HCT116 (cell line): ENCODE results near the gene MAPK1. TPM values are rescaled to one million over a fixed set of nuclear protein-coding genes. Genes with fewer than 3 reads are reported as not detected.

Source experiments
- ATAC-seq: fragments of 200-7000 bp; cut with Tn5 transposase; 2 replicates; pipeline ENCODE4 v1.9.1; 2020; ENCODE audit warnings: mild to moderate bottlenecking, moderate library complexity
- BruUV-seq: library from RNA; stranded (reverse); fragments of 400-500 nt; replicated peaks from 2 replicates; lab custom pipeline; 2021; lab: Mats Ljungman, UMichigan
- CTCF ChIA-PET: fragments of 300-600 bp; sonication (Branson Sonifier 250); formaldehyde crosslinking; loops from one replicate; lab custom pipeline; 2021; ENCODE audit warnings: antibody characterized with exemption; lab: Charles Lee
- POLR2A ChIA-PET: fragments of 300-600, 350-600 bp; sonication (Branson Sonifier 250); formaldehyde crosslinking; loops from one replicate; lab custom pipeline; 2021; ENCODE audit warnings: antibody characterized with exemption; lab: Charles Lee
- RAD21 ChIA-PET, 2 experiments: fragments of 300-600 bp; sonication (Branson Sonifier 250); formaldehyde crosslinking; loops; one replicate each; lab custom pipeline; 2023; ENCODE audit warnings: low total read pairs in 2 of 2; ENCODE audit not compliant: uncharacterized antibody in 2 of 2, unreplicated experiment in 2 of 2, low non-redundant PET in 1 of 2; lab: Charles Lee
- DNase-seq: peaks from one replicate; pipeline ENCODE4 v3.0.0-alpha.2; 2010; ENCODE audit warnings: low read depth, low spot score
- H2AFZ ChIP-seq: fragments of 200-600 bp; shearing (Covaris generic), sonication (generic); 2 replicates; pipeline ENCODE4 v1.6.1; 2017; ENCODE audit warnings: low read depth, mixed run types, mixed read lengths, antibody characterized with exemption, low read length; ENCODE audit not compliant: poor library complexity, severe bottlenecking
- H3K27ac ChIP-seq: 2 replicates; pipeline ENCODE4 v1.5.1; 2012; ENCODE audit warnings: low read depth, low read length
- H3K27me3 ChIP-seq: fragments of 200-600 bp; sonication (generic); 2 replicates; pipeline ENCODE4 v1.6.1; 2016; ENCODE audit warnings: mixed run types, low read length, mixed read lengths; ENCODE audit not compliant: insufficient read depth
- H3K36me3 ChIP-seq, 2 experiments: fragments of 200-500 bp in 1 of 2; fragments of 200-600 bp in 1 of 2; sonication (Bioruptor generic) in 1 of 2; sonication (generic) in 1 of 2; 2 replicates each; pipeline versions ENCODE4 v1.5.1 to v1.6.1; 2014 to 2016; ENCODE audit warnings: low read length in 2 of 2, inconsistent platforms in 1 of 2, mixed read lengths in 1 of 2, mixed run types in 1 of 2; ENCODE audit not compliant: insufficient read depth in 2 of 2, control insufficient read depth in 1 of 2
- H3K4me1 ChIP-seq, 2 experiments: fragments of 200-600 bp in 1 of 2; sonication (generic) in 1 of 2; 2 replicates each; pipeline versions ENCODE4 v1.5.1 to v1.6.1; 2012 to 2017; ENCODE audit warnings: low read length in 2 of 2, inconsistent platforms in 1 of 2, mild to moderate bottlenecking in 1 of 2, mixed read lengths in 1 of 2, mixed run types in 1 of 2, moderate library complexity in 1 of 2; ENCODE audit not compliant: insufficient read depth in 2 of 2, control insufficient read depth in 1 of 2
- H3K4me2 ChIP-seq: fragments of 200-600 bp; sonication (generic); 2 replicates; pipeline ENCODE4 v1.6.1; 2017; ENCODE audit warnings: mixed run types, low read length, mixed read lengths
- H3K4me3 ChIP-seq, 2 experiments: fragments of 200-600 bp in 1 of 2; sonication (generic) in 1 of 2; replicated peaks in 1 of 2; 2 replicates each; pipeline ENCODE4 v1.5.1; 2011 to 2016; ENCODE audit warnings: low read length in 2 of 2, control low read depth in 1 of 2, low read depth in 1 of 2, mild to moderate bottlenecking in 1 of 2, mixed read lengths in 1 of 2, mixed run types in 1 of 2
- H3K79me2 ChIP-seq: fragments of 200-600 bp; sonication (generic); 2 replicates; pipeline ENCODE4 v1.6.1; 2017; ENCODE audit warnings: mild to moderate bottlenecking, mixed run types, low read length, moderate library complexity, mixed read lengths; ENCODE audit not compliant: insufficient read depth
- H3K9ac ChIP-seq: fragments of 200-600 bp; sonication (generic); 2 replicates; pipeline ENCODE4 v1.6.1; 2016; ENCODE audit warnings: low read length, mixed read lengths
- H3K9me2 ChIP-seq: fragments of 200-600 bp; sonication (generic), shearing (Covaris generic); 2 replicates; pipeline ENCODE4 v1.6.1; 2017; ENCODE audit warnings: mixed run types, mild to moderate bottlenecking, moderate library complexity; ENCODE audit not compliant: insufficient read depth
- H3K9me3 ChIP-seq, 2 experiments: fragments of 200-500 bp in 1 of 2; fragments of 200-600 bp in 1 of 2; sonication (Bioruptor generic) in 1 of 2; sonication (generic) in 1 of 2; 2 replicates each; pipeline ENCODE4 v1.6.1; 2014 to 2017; ENCODE audit warnings: low read length in 2 of 2, mixed read lengths in 2 of 2, inconsistent platforms in 1 of 2, low read depth in 1 of 2, mild to moderate bottlenecking in 1 of 2, mixed run types in 1 of 2, moderate library complexity in 1 of 2; ENCODE audit not compliant: control insufficient read depth in 1 of 2, insufficient read depth in 1 of 2
- H4K20me1 ChIP-seq: fragments of 200-600 bp; sonication (generic), shearing (Covaris generic); 2 replicates; pipeline ENCODE4 v1.6.1; 2017; ENCODE audit warnings: mixed run types, mild to moderate bottlenecking, moderate library complexity; ENCODE audit not compliant: insufficient read depth
- CBX3 ChIP-seq: IDR thresholded peaks from 2 replicates; pipeline ENCODE4 v1.6.1; 2012; ENCODE audit warnings: low read depth
- ELF1 ChIP-seq: IDR thresholded peaks from 2 replicates; pipeline ENCODE4 v1.6.1; 2012; ENCODE audit warnings: low read depth, borderline replicate concordance
- EZH2phosphoT487 ChIP-seq: fragments of 200-600 bp; IDR thresholded peaks from 2 replicates; pipeline ENCODE4 v1.6.1; 2018; ENCODE audit warnings: antibody characterized with exemption, borderline replicate concordance
- FOSL1 ChIP-seq: IDR thresholded peaks from 2 replicates; pipeline ENCODE4 v1.6.1; 2012; ENCODE audit warnings: low read depth
- JUND ChIP-seq: IDR thresholded peaks from 2 replicates; pipeline ENCODE4 v1.6.1; 2012
- RAD21 ChIP-seq: IDR thresholded peaks from 2 replicates; pipeline ENCODE4 v1.6.1; 2012; ENCODE audit warnings: low read depth, mild to moderate bottlenecking
- SIN3A ChIP-seq: IDR thresholded peaks from 2 replicates; pipeline ENCODE4 v1.6.1; 2012; ENCODE audit warnings: low read depth
- TCF7L2 ChIP-seq: IDR thresholded peaks from 2 replicates; pipeline ENCODE4 v1.7.0; 2011; ENCODE audit warnings: borderline replicate concordance, inconsistent platforms; ENCODE audit not compliant: insufficient read depth, insufficient read length; ENCODE audit errors: extremely low read depth
- YY1 ChIP-seq: IDR thresholded peaks from 2 replicates; pipeline ENCODE4 v1.6.1; 2011; ENCODE audit warnings: low read length, low read depth, moderate library complexity, mild to moderate bottlenecking; ENCODE audit not compliant: insufficient replicate concordance; ENCODE audit errors: extremely low read depth
- ZFX ChIP-seq: fragments of 450-650 bp; IDR thresholded peaks from 2 replicates; pipeline ENCODE4 v1.6.1; 2017
- ZNF274 ChIP-seq: fragments of 200-500 bp; sonication (Bioruptor generic); IDR thresholded peaks from 2 replicates; pipeline ENCODE4 v1.6.1; 2014; ENCODE audit warnings: mild to moderate bottlenecking, low read depth, low read length, inconsistent platforms
- intact Hi-C: fragments of 100-400 bp; cut with micrococcal nuclease; formaldehyde crosslinking; loops from 2 replicates; pipeline ENCODE4 v1.10.0; 2022
- total RNA-seq: library from RNA; stranded (reverse); gene quantifications from one replicate; pipeline ENCODE4 v1.2.1, GENCODE V29; 2021; ENCODE audit not compliant: unreplicated experiment
- TF ChIP-seq, protein P1 (sequence below): IDR thresholded peaks from 2 replicates; pipeline ENCODE4 v1.6.1; 2012
- TF ChIP-seq, protein P2 (sequence below): IDR thresholded peaks from 2 replicates; pipeline ENCODE4 v1.6.1; 2012
- TF ChIP-seq, protein P3 (sequence below), 3 experiments: fragments of 200-600 bp in 1 of 3; sonication (generic) in 1 of 3; IDR thresholded peaks in 2 of 3; conservative IDR thresholded peaks in 1 of 3; 2 replicates each; pipeline ENCODE4 v1.5.1; 2012 to 2017; ENCODE audit warnings: low read depth in 2 of 3, low read length in 2 of 3, antibody characterized with exemption in 1 of 3, borderline replicate concordance in 1 of 3, control low read depth in 1 of 3, mild to moderate bottlenecking in 1 of 3, mixed read lengths in 1 of 3, mixed run types in 1 of 3, moderate library complexity in 1 of 3; ENCODE audit not compliant: insufficient read depth in 1 of 3

Gene MAPK1
- total RNA-seq, 1 experiment from 2014 or later, result 137 TPM

DNA sequence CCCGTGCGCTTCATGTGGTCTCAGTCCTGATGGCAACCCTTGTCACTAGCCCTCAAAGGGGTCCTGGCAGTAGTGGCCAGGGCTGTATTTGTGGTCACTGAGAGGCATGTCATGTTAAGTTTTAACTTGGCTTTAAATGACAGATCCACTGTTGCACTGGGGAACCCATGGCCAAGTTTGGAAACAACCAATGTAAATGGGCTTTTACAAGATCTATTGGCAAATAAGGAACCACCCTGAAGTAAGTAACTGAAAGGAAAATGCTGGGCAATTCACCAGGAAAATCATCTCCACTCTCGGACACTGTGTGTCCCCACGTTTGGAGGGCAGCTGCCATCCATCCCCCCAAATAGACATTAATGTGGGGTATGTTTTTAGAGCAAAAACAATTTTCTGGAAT, 140.3 kb downstream of the MAPK1 start:
- CTCF ChIA-PET, result interaction anchor here (1.0 kb wide), 2 partner anchors 8 to 211 kb away, joined by 5 to 6 read pairs; partner anchors contain the start of gene YPEL1
- RAD21 ChIA-PET, result no interaction called here
- intact Hi-C loops, result no loop called here

DNA sequence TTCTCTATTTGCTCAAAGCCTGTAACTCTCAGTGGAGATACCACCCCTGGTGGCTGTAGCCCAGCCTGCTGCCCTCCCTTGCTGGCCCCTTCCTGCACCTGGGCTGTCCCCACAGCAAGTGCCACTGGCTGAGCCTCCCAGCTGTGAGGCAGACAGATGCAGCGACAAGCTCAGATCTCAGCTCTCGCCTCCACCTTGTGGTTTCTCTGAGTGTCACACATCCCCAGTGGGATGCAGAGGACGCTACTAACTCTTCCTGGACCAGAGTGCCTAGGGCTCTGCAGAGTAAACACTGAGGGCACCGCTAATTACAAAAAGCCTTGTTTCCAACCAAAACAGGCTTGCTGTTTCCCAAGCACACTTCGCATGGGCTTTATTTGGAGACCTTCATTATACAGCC, 140.8 kb downstream of the MAPK1 start:
- POLR2A ChIA-PET, result no interaction called here

More for the DNA sequence above, 140.3 kb downstream of the MAPK1 start:
- Histone ChIP-seq H3K79me2 (no peaks in the 10 kb centered on the region), H3K27ac (no peak overlapping the region), H3K9me3 (no peaks in the 10 kb centered on the region), H3K36me3 (no peaks in the 10 kb centered on the region), H3K4me1 (peaks cover 0 to 6% of the 10 kb centered on the region in 2 experiments; a peak in 1 of 4 replicates), H3K9ac (no peak overlapping the region), H3K9me2 (no peaks in the 10 kb centered on the region), H3K27me3 (no peaks in the 10 kb centered on the region), H3K4me3 (no peak overlapping the region), H3K4me2 (no peak overlapping the region), H4K20me1 (no peaks in the 10 kb centered on the region), H2AFZ (no peak overlapping the region)
- ATAC-seq (no peak), DNase-seq (no peak)
- POLR2A ChIA-PET, result no interaction called here
- BruUV-seq, result no TSS peak
- TF ChIP-seq FOSL1 (no peak), ZNF274 (no peak), YY1 (no peak), ELF1 (no peak), SIN3A (no peak), RAD21 (no peak), JUND (no peak), ZFX (no peak), EZH2phosphoT487 (no peak), CBX3 (no peak)
- TF ChIP-seq, protein P1, sequence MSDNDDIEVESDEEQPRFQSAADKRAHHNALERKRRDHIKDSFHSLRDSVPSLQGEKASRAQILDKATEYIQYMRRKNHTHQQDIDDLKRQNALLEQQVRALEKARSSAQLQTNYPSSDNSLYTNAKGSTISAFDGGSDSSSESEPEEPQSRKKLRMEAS, result no peak

More for the DNA sequence above, 140.8 kb downstream of the MAPK1 start:
- no peak overlapping the region for H3K4me2 ChIP-seq
- H3K27me3 ChIP-seq, result no peaks in the 10 kb centered on the region
- intact Hi-C loops, result loop anchor here (1.0 kb wide), 1 partner anchor 13 kb away; no protein-coding TSS in a partner anchor
- no peak overlapping the region for H3K4me3 ChIP-seq
- H4K20me1 ChIP-seq, result no peaks in the 10 kb centered on the region
- no peaks in the 10 kb centered on the region for H3K79me2 ChIP-seq
- no TSS peak for BruUV-seq
- peak; percentile 28 for DNase-seq
- H2AFZ ChIP-seq, result no peak overlapping the region
- CTCF ChIA-PET, result interaction anchor here (1.0 kb wide), 2 partner anchors 9 to 212 kb away, joined by 5 to 6 read pairs; partner anchors contain the start of gene YPEL1
- H3K9me3 ChIP-seq, result no peaks in the 10 kb centered on the region
- TF ChIP-seq ZFX, result no peak
- peak; percentile 49; the same call in 1 of the 2 replicates for TF ChIP-seq RAD21
- no peak for TF ChIP-seq EZH2phosphoT487
- TF ChIP-seq, protein P2, sequence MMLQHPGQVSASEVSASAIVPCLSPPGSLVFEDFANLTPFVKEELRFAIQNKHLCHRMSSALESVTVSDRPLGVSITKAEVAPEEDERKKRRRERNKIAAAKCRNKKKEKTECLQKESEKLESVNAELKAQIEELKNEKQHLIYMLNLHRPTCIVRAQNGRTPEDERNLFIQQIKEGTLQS, result no peak
- TF ChIP-seq TCF7L2, result no peak
- TF ChIP-seq ZNF274, result no peak
- TF ChIP-seq, protein P3, sequence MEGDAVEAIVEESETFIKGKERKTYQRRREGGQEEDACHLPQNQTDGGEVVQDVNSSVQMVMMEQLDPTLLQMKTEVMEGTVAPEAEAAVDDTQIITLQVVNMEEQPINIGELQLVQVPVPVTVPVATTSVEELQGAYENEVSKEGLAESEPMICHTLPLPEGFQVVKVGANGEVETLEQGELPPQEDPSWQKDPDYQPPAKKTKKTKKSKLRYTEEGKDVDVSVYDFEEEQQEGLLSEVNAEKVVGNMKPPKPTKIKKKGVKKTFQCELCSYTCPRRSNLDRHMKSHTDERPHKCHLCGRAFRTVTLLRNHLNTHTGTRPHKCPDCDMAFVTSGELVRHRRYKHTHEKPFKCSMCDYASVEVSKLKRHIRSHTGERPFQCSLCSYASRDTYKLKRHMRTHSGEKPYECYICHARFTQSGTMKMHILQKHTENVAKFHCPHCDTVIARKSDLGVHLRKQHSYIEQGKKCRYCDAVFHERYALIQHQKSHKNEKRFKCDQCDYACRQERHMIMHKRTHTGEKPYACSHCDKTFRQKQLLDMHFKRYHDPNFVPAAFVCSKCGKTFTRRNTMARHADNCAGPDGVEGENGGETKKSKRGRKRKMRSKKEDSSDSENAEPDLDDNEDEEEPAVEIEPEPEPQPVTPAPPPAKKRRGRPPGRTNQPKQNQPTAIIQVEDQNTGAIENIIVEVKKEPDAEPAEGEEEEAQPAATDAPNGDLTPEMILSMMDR (IDR thresholded peaks at IDR 0.05 in 2 of 3, conservative IDR thresholded peaks at IDR 0.05 in 1 of 3; ENCODE audit: borderline replicate concordance in 1 of 3, insufficient read depth in 1 of 3, low read depth in 2 of 3, low read length in 2 of 3), result peak in 2 of 3 experiments; percentile 58 to 63; a peak in 4 of 6 replicates
- H3K36me3 ChIP-seq, result no peaks in the 10 kb centered on the region
- RAD21 ChIA-PET, result no interaction called here
- no peak overlapping the region for H3K9ac ChIP-seq
- H3K4me1 ChIP-seq, result peaks cover 0 to 6% of the 10 kb centered on the region in 2 experiments; a peak in 1 of 4 replicates
- no peaks in the 10 kb centered on the region for H3K9me2 ChIP-seq
- ATAC-seq, result peak; percentile 99
- H3K27ac ChIP-seq, result no peak overlapping the region
